Heart right ventricle (tissue), 16 donors: Measurements from ENCODE around the gene ADAMTS20. TPM values are rescaled to one million over a fixed set of nuclear protein-coding genes. Genes with fewer than 3 reads are reported as not detected.

Source experiments
- ATAC-seq, 8 donors: fragments of 200-7000 bp; cut with Tn5 transposase; one replicate each; pipeline ENCODE4 v1.9.1; 2020; ENCODE audit warnings: mild to moderate bottlenecking in 8 of 8, moderate library complexity in 8 of 8, moderate number of reproducible peaks in 1 of 8
- DNase-seq, 2 donors: peaks; one replicate each; pipeline ENCODE4 v3.0.0-alpha.2; 2020
- H3K27ac ChIP-seq, 10 donors: fragments of 200-600 bp; sonication (generic) in 2 of 10; one replicate each; pipeline versions ENCODE4 v1.5.0 to v1.8.0; 2020 to 2022; ENCODE audit warnings: mild to moderate bottlenecking in 3 of 10
- H3K27me3 ChIP-seq, 7 donors: fragments of 200-600 bp; one replicate each; pipeline ENCODE4 v1.8.0; 2021 to 2022; ENCODE audit warnings: mild to moderate bottlenecking in 2 of 7
- H3K36me3 ChIP-seq, 9 donors: fragments of 200-600 bp; sonication (generic) in 1 of 9; one replicate each; pipeline versions ENCODE4 v1.5.0 to v1.8.0; 2020 to 2022; ENCODE audit warnings: mild to moderate bottlenecking in 2 of 9
- H3K4me1 ChIP-seq, 9 donors: fragments of 200-600 bp; sonication (generic) in 1 of 9; one replicate each; pipeline versions ENCODE4 v1.5.0 to v1.8.0; 2020 to 2022; ENCODE audit warnings: mild to moderate bottlenecking in 4 of 9
- H3K4me3 ChIP-seq, 10 donors: fragments of 200-600 bp; sonication (generic) in 2 of 10; one replicate each; pipeline versions ENCODE4 v1.5.0 to v1.8.0; 2020 to 2022; ENCODE audit warnings: mild to moderate bottlenecking in 7 of 10, moderate library complexity in 2 of 10
- H3K9me3 ChIP-seq, 11 donors: fragments of 200-600 bp in 10 of 11; sonication (generic) in 2 of 11; one replicate each; pipeline versions ENCODE4 v1.5.0 to v1.8.0; 2013 to 2022; ENCODE audit warnings: mild to moderate bottlenecking in 2 of 11, control low read depth in 1 of 11, moderate library complexity in 1 of 11
- CTCF ChIP-seq, 9 donors: fragments of 200-600 bp; sonication (generic) in 2 of 9; IDR thresholded peaks; one replicate each; pipeline versions ENCODE4 v1.5.0 to v1.8.0; 2021 to 2022; ENCODE audit warnings: antibody characterized with exemption in 9 of 9, mild to moderate bottlenecking in 5 of 9, moderate library complexity in 1 of 9
- WGBS, 2 donors: extraction: QIAGEN DNeasy Blood & Tissue Kit; methylation state at CpG; one replicate each; pipeline ENCODE4 v1.1.7; 2013; ENCODE audit warnings: inconsistent platforms in 1 of 2; 5-methylcytosine and 5-hydroxymethylcytosine counted together
- intact Hi-C, 10 donors: fragments of 100-400 bp; cut with DNase I; formaldehyde crosslinking; loops; one replicate each; pipeline versions ENCODE4 v1.11.1 to v1.14.2; 2022
- polyA plus RNA-seq, 2 donors: library from polyadenylated mRNA; stranded (reverse); fragments of 200-250 nt; gene quantifications; one replicate each; pipeline ENCODE4 v1.2.3, GENCODE V29; 2013
- total RNA-seq, 10 donors: library from RNA; stranded (reverse); fragmentation: NEBNext Ultra II Directional in 3 of 10; extraction: Animal tissue kit (Norgen Biotek cat#: 25700) in 3 of 10; gene quantifications; one replicate each; pipeline versions ENCODE4 v1.2.1 to v1.2.4, GENCODE V29; 2021 to 2023
- donor health status: Arrhythmogenic right ventricular cardiomyopathy.
- donor health status: ischemic (EF 13 %, LVEDD 7.1; RV severe dilation, severe dysfunction).
- donor health status: healthy with polysubstance abuse.
- donor health status: DM: no; HTN: yes; CAD: no.
- donor health status: DM: no; HTN: no; CAD: no.
- donor health status: ischemic (EF 25% LVEDD 6.9; RV normal size, moderate dysfunction).
- donor health status: ischemic (EF 25% LVEDD 5.7; RV mildly dilated, moderate dysfunction).
- donor health status: healthy.
- donor health status: DM: yes; HTN: yes; CAD: no.
- donor health status: Ischemic cardiomyopathy.
- donor health status: ischemic (EF 35%, LVEDD 5.7; RV mildly dilated, moderate dysfunction).
- donor health status: nonischemic (EF 11% LVEDD 7.7; RV severe dilation, severe dysfunction).
- donor health status: DM: yes; HTN: yes; CAD: no.
- donor health status: PGD.
- donor health status: ischemic (EF 29% LVEDD 5.4; RV normal size, mild dysfunction).
- donor health status: nonischemic (EF 23%, LVEDD 6.1; RV moderate dilation, normal function).

Gene ADAMTS20
- total and polyA plus RNA-seq, 12 donors = not detected

- H3K36me3 ChIP-seq = no peaks in the 10 kb centered on the region
- WGBS, 2 donors = 45 to 69% methylated on average over 1 of the region's 1 CpG
- TF ChIP-seq CTCF (IDR thresholded peaks at IDR 0.05) = no peak
- no peak overlapping the region for H3K27ac ChIP-seq
- intact Hi-C loops = no loop called here
- H3K27me3 ChIP-seq = no peaks in the 10 kb centered on the region
- ATAC-seq = no peak
- H3K4me1 ChIP-seq = no peaks in the 10 kb centered on the region
- no peak overlapping the region for H3K4me3 ChIP-seq
- no peak for DNase-seq
- H3K9me3 ChIP-seq = peaks cover 0 to 11% (median 0%) of the 10 kb centered on the region in 11 donors
Measured at GRCh38 chr12:43329375-43329774, 222.6 kb downstream of the ADAMTS20 start.

GRCh38 chr12:43325786-43326185 lies 226.2 kb downstream of the ADAMTS20 start:
- no peak for TF ChIP-seq CTCF (IDR thresholded peaks at IDR 0.05)
- Histone ChIP-seq H3K27ac (no peak overlapping the region), H3K27me3 (no peaks in the 10 kb centered on the region), H3K9me3 (peaks cover 0 to 16% (median 0%) of the 10 kb centered on the region in 11 donors), H3K4me1 (no peaks in the 10 kb centered on the region), H3K36me3 (no peaks in the 10 kb centered on the region), H3K4me3 (no peak overlapping the region)
- ATAC-seq = no peak
- no peak for DNase-seq
- WGBS, 2 donors = 90 to 93% methylated on average over 5 of the region's 5 CpGs
- intact Hi-C loops = no loop called here

DNA sequence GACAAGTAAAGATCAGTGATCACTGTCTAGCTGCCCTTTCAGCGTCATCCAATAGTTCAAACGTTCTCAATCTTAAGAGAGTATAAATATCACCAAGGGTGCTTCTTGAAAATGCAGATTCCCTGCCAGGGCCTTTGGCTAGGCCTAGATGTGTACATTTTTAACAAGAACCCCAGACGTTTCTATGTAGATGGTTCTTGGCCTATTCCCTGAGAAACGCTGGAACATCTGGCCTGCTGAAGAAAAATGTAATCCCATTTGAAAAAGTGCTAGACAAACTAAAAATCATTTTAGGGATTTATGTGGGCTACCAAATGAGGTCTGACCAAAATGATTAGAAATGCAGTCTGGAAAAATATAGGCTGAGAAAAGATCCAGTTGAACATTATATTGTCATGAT lies 231.7 kb downstream of the ADAMTS20 start:
- Histone ChIP-seq H3K36me3 (no peaks in the 10 kb centered on the region), H3K9me3 (peaks cover 0 to 6% (median 0%) of the 10 kb centered on the region in 11 donors), H3K27ac (no peak overlapping the region), H3K27me3 (no peaks in the 10 kb centered on the region), H3K4me3 (no peak overlapping the region), H3K4me1 (no peaks in the 10 kb centered on the region)
- TF ChIP-seq CTCF (IDR thresholded peaks at IDR 0.05) = no peak
- intact Hi-C loops = no loop called here
- ATAC-seq (no peak), DNase-seq (no peak)
- WGBS, 2 donors = 69 to 72% methylated on average over 4 of the region's 4 CpGs

- Histone ChIP-seq H3K27me3 (no peaks in the 10 kb centered on the region), H3K27ac (no peak overlapping the region), H3K36me3 (no peaks in the 10 kb centered on the region), H3K9me3 (peaks cover 0 to 5% (median 0%) of the 10 kb centered on the region in 11 donors), H3K4me3 (no peak overlapping the region), H3K4me1 (no peaks in the 10 kb centered on the region)
- intact Hi-C loops = no loop called here
- no peak for ATAC-seq
- 56 to 66% methylated on average over 4 of the region's 4 CpGs for WGBS, 2 donors
- TF ChIP-seq CTCF (IDR thresholded peaks at IDR 0.05) = no peak
- DNase-seq = no peak
Measured at GRCh38 chr12:43318021-43318420, 234.0 kb downstream of the ADAMTS20 start.
